ENCODE results near the gene CCDC190.

GRCh38 chr1:162823771-162824525 is 37.0 kb downstream of the CCDC190 start:
- TF ChIP-seq CTCF (IDR thresholded peaks at IDR 0.05) (no peak), EZH2 (IDR thresholded peaks at IDR 0.05) (no peak)
